ENCODE data around the gene DCAF8.

DCAF8 gene

DNA sequence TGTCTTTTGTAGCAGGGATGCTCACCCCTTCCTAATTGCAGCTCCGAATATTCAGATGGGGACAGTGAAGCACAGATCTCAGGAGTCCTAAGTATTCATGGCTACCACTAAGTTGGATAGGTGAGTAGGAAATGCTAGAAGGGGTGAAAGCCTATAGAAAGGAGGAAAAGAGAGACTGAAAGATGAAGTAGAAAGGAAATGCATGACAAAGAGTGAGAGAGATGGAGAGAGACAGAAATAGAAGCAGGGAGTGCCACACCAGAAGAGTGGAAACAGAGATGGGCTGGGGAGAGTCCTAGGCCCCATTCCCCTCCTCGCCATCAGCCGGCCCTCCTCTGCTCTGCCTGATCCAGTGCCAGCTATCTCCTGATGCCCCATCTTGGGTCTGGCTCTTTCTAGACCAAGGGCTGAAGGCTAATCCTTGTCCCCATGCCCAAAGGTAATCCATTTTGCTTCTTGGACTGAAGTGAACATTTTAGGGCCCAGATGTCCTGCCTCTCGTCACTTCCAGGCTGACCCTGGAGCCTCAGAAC is 55.2 kb downstream of the DCAF8 start:
- FAIRE-seq (peak; percentile 24), DNase-seq (ENCODE audit: insufficient read length) (no peak)
- TF ChIP-seq POLR2A (IDR thresholded peaks at IDR 0.05; ENCODE audit: low read depth, low read length) (no peak), POLR2AphosphoS5 (IDR thresholded peaks at IDR 0.05; ENCODE audit: low read depth, low read length) (no peak), TAF1 (IDR thresholded peaks at IDR 0.05; ENCODE audit: borderline replicate concordance, low read depth, low read length) (no peak)

DNA sequence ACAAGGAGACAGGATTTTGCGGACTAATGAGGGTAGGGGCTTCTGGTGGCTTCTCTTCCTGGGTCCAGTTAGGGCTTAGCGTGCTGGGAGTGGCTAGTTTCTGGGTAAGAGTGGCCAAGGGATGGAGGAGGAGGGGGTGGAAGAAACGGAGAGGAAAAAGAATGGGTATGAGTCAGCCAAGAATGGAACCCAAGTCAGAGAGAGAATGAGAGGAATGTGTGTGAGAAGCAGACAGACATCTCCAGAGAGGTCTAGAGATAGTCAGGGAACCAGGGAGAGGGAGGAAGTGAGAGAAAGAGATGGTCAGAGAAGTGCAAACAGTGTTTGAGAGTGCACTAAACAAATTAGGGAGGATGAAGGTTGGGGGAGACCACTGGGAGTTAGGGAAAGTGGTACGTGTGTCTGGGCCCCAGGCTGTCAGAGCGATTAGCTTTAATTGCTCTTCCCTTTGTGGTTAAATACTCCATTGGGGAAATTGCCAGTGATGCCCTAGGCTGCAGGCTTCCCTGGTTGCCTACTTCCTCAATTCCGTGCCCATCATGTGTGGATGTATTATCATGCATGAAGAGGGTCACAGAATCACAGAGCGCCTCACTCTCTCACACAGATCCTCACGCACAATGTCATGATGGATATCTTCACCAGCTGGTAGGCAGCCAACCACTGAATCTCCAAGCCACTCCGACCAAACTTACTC is 55.8 kb downstream of the DCAF8 start:
- TF ChIP-seq POLR2A (IDR thresholded peaks at IDR 0.05; ENCODE audit: low read depth, low read length) (no peak), TAF1 (IDR thresholded peaks at IDR 0.05; ENCODE audit: borderline replicate concordance, low read depth, low read length) (no peak), POLR2AphosphoS5 (IDR thresholded peaks at IDR 0.05; ENCODE audit: low read depth, low read length) (no peak)
- DNase-seq (ENCODE audit: insufficient read length) (no peak), FAIRE-seq (peak; percentile 73)

DNA sequence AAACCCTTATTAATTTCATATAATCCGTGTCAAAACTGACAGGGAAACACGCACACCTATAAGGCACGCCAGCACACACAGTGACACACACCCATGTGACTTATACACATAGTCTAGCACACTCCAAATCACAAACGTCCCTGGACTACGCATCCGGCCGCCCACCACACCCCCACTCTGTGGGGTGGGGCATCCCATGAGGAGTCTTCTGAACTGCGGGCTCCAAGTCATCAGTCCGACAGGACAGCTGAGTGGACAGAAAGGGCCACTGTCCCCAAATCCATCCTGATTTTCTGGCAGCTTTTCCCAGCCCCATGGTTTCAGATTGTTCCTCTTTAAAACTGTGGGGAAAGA is 56.3 kb downstream of the DCAF8 start:
- peak; percentile 57 for FAIRE-seq
- DNase-seq (ENCODE audit: insufficient read length): peak; percentile 41
- TF ChIP-seq POLR2A (IDR thresholded peaks at IDR 0.05; ENCODE audit: low read depth, low read length) (no peak), TAF1 (IDR thresholded peaks at IDR 0.05; ENCODE audit: borderline replicate concordance, low read depth, low read length) (no peak), POLR2AphosphoS5 (IDR thresholded peaks at IDR 0.05; ENCODE audit: low read depth, low read length) (no peak; the same call in 1 of the 2 replicates)

DNA sequence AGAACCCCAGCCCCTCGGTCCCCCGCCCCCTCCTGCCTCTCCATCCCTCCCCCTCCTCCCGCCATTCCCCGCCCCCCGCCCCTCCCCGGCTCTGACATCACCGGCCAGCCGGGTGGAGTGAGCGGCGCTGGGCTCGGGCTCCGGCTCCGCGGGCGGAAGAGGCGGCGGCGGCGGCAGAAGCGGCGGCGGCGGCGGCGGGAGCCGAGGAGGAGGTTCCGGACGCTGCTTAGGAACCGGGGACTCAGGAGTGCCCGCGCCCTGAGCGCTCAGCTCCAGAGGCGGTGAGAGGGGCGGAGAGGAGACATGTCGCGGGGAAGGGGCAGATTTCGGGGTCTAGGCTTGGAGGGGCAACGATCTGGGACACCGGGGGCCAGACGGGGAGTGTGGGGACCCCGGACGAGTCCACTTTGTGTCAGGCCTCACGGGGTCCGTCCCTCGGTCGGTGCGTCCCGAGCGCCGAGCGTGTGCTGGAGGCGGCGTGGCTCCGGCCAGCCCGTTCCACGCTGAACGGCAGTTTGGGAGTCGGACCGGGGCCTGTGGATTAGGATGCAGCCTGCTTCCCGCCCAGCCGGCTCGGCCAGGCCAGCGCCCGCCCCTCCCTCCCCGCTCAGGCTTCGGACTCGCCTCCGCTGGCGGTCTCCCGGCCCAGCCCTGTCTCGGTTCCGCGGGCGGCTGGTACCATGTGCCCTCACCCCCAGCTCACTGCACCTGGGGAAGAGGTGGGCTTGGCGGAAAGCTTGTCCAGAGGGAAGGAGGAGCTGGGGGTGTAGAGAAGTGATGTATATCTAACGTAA is 56.9 kb downstream of the DCAF8 start, which contains the start of gene PEA15:
PEA15 (plus strand) TSS at position 143 of the 794 bp plus-strand sequence. CDS start 6,161 bp downstream, outside the sequence.
- peak; percentile 14 for FAIRE-seq
- TF ChIP-seq TAF1 (IDR thresholded peaks at IDR 0.05; ENCODE audit: borderline replicate concordance, low read depth, low read length) (no peak), POLR2AphosphoS5 (IDR thresholded peaks at IDR 0.05; ENCODE audit: low read depth, low read length) (no peak), POLR2A (IDR thresholded peaks at IDR 0.05; ENCODE audit: low read depth, low read length) (no peak)
- DNase-seq (ENCODE audit: insufficient read length): peak; percentile 79

DNA sequence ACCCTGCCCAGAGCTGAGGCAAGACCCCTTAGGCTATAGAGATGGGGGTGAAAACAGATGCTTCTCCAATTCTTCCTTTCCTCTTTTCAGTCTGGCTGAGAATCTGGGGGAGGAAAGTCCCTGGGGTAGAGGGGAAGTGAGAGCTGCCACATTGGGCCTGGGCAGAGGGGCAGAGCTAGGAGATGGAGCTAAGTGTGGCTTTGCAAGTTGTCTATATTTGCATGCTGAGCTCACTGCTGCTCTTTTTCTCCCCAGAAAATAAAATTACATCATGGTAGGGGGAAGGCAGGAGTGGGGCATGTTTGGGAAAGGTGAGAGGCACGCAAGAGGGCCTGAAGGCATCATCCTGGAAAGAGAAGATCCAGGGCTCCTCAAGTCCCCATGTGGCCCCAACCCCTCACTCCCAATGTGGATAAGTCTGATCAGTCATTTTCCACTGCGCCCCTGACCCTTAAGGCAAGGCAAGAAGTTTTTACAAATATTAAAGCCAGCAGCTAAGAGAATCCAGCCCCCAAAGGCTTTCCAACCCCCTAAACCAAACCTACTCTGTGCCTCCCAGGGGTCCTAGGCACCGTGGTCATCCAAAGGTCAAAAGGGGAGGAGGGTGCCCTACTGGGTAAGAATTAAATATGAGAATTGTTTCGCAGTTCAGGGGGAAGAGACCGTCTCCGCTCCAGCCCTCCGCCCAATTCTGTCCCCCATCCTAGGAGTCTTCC is 57.7 kb downstream of the DCAF8 start:
- TF ChIP-seq POLR2A (IDR thresholded peaks at IDR 0.05; ENCODE audit: low read depth, low read length) (peak; percentile 9; the same call in 1 of the 2 replicates), TAF1 (IDR thresholded peaks at IDR 0.05; ENCODE audit: borderline replicate concordance, low read depth, low read length) (no peak), POLR2AphosphoS5 (IDR thresholded peaks at IDR 0.05; ENCODE audit: low read depth, low read length) (no peak)
- DNase-seq (ENCODE audit: insufficient read length) (peak; percentile 42), FAIRE-seq (peak; percentile 86)

DNA sequence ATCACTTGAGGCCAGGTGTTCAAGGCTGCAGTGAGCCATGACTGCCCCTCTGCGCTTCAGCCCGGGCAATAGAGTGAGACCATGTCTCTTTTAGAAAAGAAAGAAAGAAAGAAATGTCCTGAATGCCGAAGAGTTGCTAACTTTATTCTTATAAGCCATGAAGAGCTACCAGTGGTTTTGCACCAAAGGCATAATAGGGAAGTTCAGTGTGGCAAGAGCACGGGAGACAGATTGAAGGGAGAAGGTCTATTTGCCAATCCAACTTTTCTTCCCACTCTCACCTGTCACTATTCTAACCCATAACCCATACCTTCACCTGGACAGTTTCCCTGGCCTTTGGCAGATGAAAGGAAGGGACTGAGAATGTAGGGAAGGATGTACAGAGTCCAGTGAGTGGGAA is 61.6 kb downstream of the DCAF8 start:
- TF ChIP-seq TAF1 (IDR thresholded peaks at IDR 0.05; ENCODE audit: borderline replicate concordance, low read depth, low read length): no peak
- TF ChIP-seq POLR2A (IDR thresholded peaks at IDR 0.05; ENCODE audit: low read depth, low read length): no peak
- no peak for TF ChIP-seq POLR2AphosphoS5 (IDR thresholded peaks at IDR 0.05; ENCODE audit: low read depth, low read length)
- no peak for DNase-seq (ENCODE audit: insufficient read length)
- no peak for FAIRE-seq

DNA sequence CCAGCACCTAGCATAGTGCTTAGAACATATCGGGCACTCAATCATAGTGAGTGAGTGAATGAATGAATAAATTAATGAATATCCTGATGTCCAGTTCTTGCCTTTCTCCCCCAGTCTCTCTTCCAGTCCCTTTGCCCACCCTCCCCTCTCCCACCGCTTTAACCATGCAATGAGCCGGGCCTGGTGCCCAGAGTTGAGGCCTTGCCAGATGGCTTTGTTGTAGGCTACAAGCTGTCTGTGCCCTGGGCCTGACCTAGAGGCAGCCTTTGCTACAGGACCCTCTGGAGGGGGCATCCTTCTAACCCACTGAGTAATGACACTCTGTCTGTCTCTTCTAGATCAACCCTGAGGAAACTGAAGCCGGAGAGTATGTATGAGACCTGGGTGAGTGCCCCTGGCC is 65.1 kb downstream of the DCAF8 start:
- FAIRE-seq (no peak), DNase-seq (ENCODE audit: insufficient read length) (no peak)
- TF ChIP-seq TAF1 (IDR thresholded peaks at IDR 0.05; ENCODE audit: borderline replicate concordance, low read depth, low read length) (no peak), POLR2A (IDR thresholded peaks at IDR 0.05; ENCODE audit: low read depth, low read length) (no peak), POLR2AphosphoS5 (IDR thresholded peaks at IDR 0.05; ENCODE audit: low read depth, low read length) (no peak)

DNA sequence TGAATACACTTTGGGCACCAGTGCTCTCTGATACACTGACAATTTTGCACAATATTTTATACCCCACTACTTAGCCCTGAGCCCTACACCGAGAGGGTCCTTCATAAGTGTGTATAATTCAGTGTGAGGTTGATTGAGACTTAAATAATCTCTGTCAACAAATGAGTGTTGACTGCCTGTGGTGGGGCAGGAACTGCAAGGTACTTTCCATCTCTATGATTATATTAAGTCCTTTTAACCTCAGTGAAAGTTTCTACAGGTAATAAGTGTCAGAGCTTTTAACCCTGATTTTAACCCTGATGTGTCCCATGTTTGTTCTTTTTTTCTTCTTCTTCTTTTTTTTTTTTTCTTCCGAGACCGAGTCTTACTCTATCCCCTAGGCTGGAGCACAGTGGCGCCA is 66.2 kb downstream of the DCAF8 start:
- DNase-seq (ENCODE audit: insufficient read length) (no peak), FAIRE-seq (no peak)
- TF ChIP-seq POLR2AphosphoS5 (IDR thresholded peaks at IDR 0.05; ENCODE audit: low read depth, low read length): no peak
- no peak for TF ChIP-seq TAF1 (IDR thresholded peaks at IDR 0.05; ENCODE audit: borderline replicate concordance, low read depth, low read length)
- no peak for TF ChIP-seq POLR2A (IDR thresholded peaks at IDR 0.05; ENCODE audit: low read depth, low read length)

DNA sequence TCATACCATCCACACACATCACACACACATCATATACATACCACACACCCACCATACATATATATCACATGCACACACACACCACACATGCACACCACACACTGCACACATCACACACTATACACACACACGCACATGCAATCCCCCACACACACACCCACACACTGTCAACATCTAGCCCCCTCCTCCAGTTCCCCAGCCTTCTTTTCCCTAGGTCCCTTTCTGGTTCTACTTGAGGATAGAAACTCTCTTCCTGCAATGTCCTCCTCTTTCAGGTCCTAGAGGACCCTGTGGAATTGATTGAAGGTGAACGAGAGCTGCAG is 67.7 kb downstream of the DCAF8 start:
- no peak for TF ChIP-seq POLR2AphosphoS5 (IDR thresholded peaks at IDR 0.05; ENCODE audit: low read depth, low read length)
- no peak for TF ChIP-seq TAF1 (IDR thresholded peaks at IDR 0.05; ENCODE audit: borderline replicate concordance, low read depth, low read length)
- TF ChIP-seq POLR2A (IDR thresholded peaks at IDR 0.05; ENCODE audit: low read depth, low read length): no peak
- FAIRE-seq: no peak
- no peak for DNase-seq (ENCODE audit: insufficient read length)

DNA sequence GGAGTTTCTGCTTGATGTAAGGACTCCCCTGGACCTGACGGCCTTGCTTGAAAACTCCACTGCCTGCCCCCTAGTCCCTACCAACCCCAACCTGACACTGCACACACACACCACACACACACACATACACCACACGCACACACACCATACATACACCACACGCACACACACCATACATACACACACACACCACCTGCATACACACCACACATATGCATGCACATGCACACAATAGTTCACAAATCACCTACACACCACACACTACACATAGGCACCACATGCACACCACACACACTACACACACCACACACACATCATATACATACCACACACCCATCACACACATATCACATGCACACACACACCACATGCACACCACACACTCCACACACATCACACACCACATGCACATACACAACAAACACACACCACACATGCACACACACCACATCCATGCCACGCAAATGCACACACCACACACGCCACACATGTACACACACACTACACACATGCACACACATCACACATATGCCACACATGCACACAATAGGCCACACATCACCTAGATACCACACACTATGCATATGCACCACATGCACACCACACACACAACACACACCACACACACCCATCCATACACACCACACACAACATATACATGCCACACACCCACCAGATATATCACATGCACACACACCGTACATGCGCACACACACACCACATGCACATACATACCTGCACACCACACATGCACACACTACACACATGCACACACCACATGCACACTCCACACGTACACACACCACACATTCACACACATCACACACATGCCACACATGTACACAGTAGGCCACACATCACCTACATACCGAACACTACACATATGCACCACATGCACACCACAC is 68.3 kb downstream of the DCAF8 start:
- FAIRE-seq (peak; percentile 89), DNase-seq (ENCODE audit: insufficient read length) (no peak)
- TF ChIP-seq POLR2A (IDR thresholded peaks at IDR 0.05; ENCODE audit: low read depth, low read length) (no peak), POLR2AphosphoS5 (IDR thresholded peaks at IDR 0.05; ENCODE audit: low read depth, low read length) (no peak), TAF1 (IDR thresholded peaks at IDR 0.05; ENCODE audit: borderline replicate concordance, low read depth, low read length) (no peak)
